SK-N-SH (cell line): ENCODE data around the gene TCHH. TPM values are rescaled to one million over a fixed set of nuclear protein-coding genes. Genes with fewer than 3 reads are reported as not detected.
A peak's percentile ranks its signal among the peaks of the same experiment; 100 is the strongest.

Experiments used
- CTCF ChIA-PET: fragments of 300-600, 350-600 bp; formaldehyde crosslinking; extraction: SDS; loops from one replicate; lab custom pipeline; 2021; lab: Yijun Ruan, JAX
- POLR2A ChIA-PET: fragments of 350-600 bp; sonication (Branson Sonifier 250); formaldehyde crosslinking; extraction: SDS; loops from one replicate; lab custom pipeline; 2020; ENCODE audit warnings: antibody characterized with exemption, inconsistent platforms; lab: Yijun Ruan, JAX
- DNase-seq: peaks from one replicate; pipeline ENCODE4 v3.0.0; 2012
- H2AFZ ChIP-seq: fragments of 200-600 bp; sonication (generic); 2 replicates; pipeline ENCODE4 v1.8.1; 2016; ENCODE audit warnings: antibody characterized with exemption, mild to moderate bottlenecking, low read depth
- H3F3A ChIP-seq: fragments of 200-600 bp; sonication (generic); replicated peaks from 2 replicates; pipeline ENCODE3; 2016; ENCODE audit warnings: antibody characterized with exemption, mild to moderate bottlenecking; ENCODE audit not compliant: insufficient read depth
- H3K27ac ChIP-seq, 2 experiments: fragments of 200-500 bp in 1 of 2; fragments of 200-600 bp in 1 of 2; sonication (Bioruptor generic) in 1 of 2; sonication (generic), shearing (Covaris generic) in 1 of 2; 2 replicates each; pipeline versions ENCODE4 v1.5.1 to v1.6.1; 2014 to 2016; ENCODE audit warnings: low read depth in 2 of 2, inconsistent platforms in 1 of 2, low read length in 1 of 2, mild to moderate bottlenecking in 1 of 2, mixed read lengths in 1 of 2
- H3K27me3 ChIP-seq: fragments of 200-600 bp; sonication (generic), shearing (Covaris generic); 2 replicates; pipeline ENCODE4 v1.6.1; 2016; ENCODE audit warnings: mixed run types; ENCODE audit not compliant: insufficient read depth
- H3K36me3 ChIP-seq, 2 experiments: fragments of 200-500 bp in 1 of 2; fragments of 200-600 bp in 1 of 2; sonication (Bioruptor generic) in 1 of 2; sonication (generic) in 1 of 2; replicated peaks in 1 of 2; 2 replicates each; pipeline versions ENCODE3 to v1.5.1; 2014 to 2016; ENCODE audit warnings: low read length in 1 of 2, mild to moderate bottlenecking in 1 of 2; ENCODE audit not compliant: insufficient read depth in 2 of 2, control insufficient read depth in 1 of 2
- H3K4me1 ChIP-seq, 2 experiments: fragments of 200-500 bp in 1 of 2; fragments of 200-600 bp in 1 of 2; sonication (Bioruptor generic) in 1 of 2; sonication (generic), shearing (Covaris generic) in 1 of 2; 2 replicates each; pipeline versions ENCODE4 v1.5.1 to v1.6.1; 2014 to 2016; ENCODE audit warnings: low read depth in 1 of 2, low read length in 1 of 2, mixed run types in 1 of 2; ENCODE audit not compliant: insufficient read depth in 2 of 2, control insufficient read depth in 1 of 2
- H3K4me2 ChIP-seq: fragments of 200-600 bp; sonication (generic), shearing (Covaris generic); 2 replicates; pipeline ENCODE4 v1.6.1; 2017; ENCODE audit warnings: mixed run types
- H3K4me3 ChIP-seq, 2 experiments: fragments of 200-500 bp in 1 of 2; fragments of 200-600 bp in 1 of 2; sonication (Bioruptor generic) in 1 of 2; sonication (generic), shearing (Covaris generic) in 1 of 2; 2 replicates each; pipeline versions ENCODE4 v1.5.1 to v1.8.1; 2014 to 2016; ENCODE audit warnings: low read depth in 2 of 2, inconsistent platforms in 1 of 2, low read length in 1 of 2, mild to moderate bottlenecking in 1 of 2, mixed read lengths in 1 of 2, moderate library complexity in 1 of 2
- H3K79me2 ChIP-seq: fragments of 200-600 bp; sonication (generic); 2 replicates; pipeline ENCODE4 v1.8.1; 2017; ENCODE audit warnings: mild to moderate bottlenecking; ENCODE audit not compliant: insufficient read depth
- H3K9ac ChIP-seq: fragments of 200-600 bp; sonication (generic); 2 replicates; pipeline ENCODE4 v1.6.1; 2017; ENCODE audit warnings: mixed run types
- H3K9me2 ChIP-seq: fragments of 200-600 bp; sonication (generic); 2 replicates; pipeline ENCODE4 v1.6.1; 2017; ENCODE audit warnings: mixed run types
- H3K9me3 ChIP-seq: fragments of 200-600 bp; sonication (generic); 2 replicates; pipeline ENCODE4 v1.6.1; 2017; ENCODE audit warnings: mixed run types, mild to moderate bottlenecking, moderate library complexity
- H4K20me1 ChIP-seq: fragments of 200-600 bp; sonication (generic); 2 replicates; pipeline ENCODE4 v1.6.1; 2017; ENCODE audit warnings: mild to moderate bottlenecking, mixed run types; ENCODE audit not compliant: insufficient read depth
- ELF1 ChIP-seq: IDR thresholded peaks from 2 replicates; pipeline ENCODE4 v1.4.0; 2012
- FOSL2 ChIP-seq: IDR thresholded peaks from 2 replicates; pipeline ENCODE4 v1.4.0; 2012; ENCODE audit warnings: low read depth, mild to moderate bottlenecking, moderate library complexity, borderline replicate concordance
- GABPA ChIP-seq: IDR thresholded peaks from 2 replicates; pipeline ENCODE4 v1.4.0; 2012; ENCODE audit warnings: low read depth, mild to moderate bottlenecking
- GATA2 ChIP-seq: sonication (generic); formaldehyde crosslinking; IDR thresholded peaks from 2 replicates; pipeline ENCODE4 v1.5.0; 2020; ENCODE audit warnings: mild to moderate bottlenecking, missing genetic modification reagents
- JUND ChIP-seq: IDR thresholded peaks from 2 replicates; pipeline ENCODE4 v1.4.0; 2012
- MEF2A ChIP-seq: IDR thresholded peaks from 2 replicates; pipeline ENCODE4 v1.4.0; 2012; ENCODE audit warnings: low read depth, borderline replicate concordance
- NFIC ChIP-seq: IDR thresholded peaks from 2 replicates; pipeline ENCODE4 v1.4.0; 2012; ENCODE audit warnings: borderline replicate concordance
- SMC3 ChIP-seq: IDR thresholded peaks from 2 replicates; pipeline ENCODE4 v1.6.1; 2012; ENCODE audit warnings: low read depth, low read length, improper control_type of control experiment
- TEAD4 ChIP-seq: IDR thresholded peaks from 2 replicates; pipeline ENCODE4 v1.4.0; 2012; ENCODE audit warnings: mild to moderate bottlenecking, borderline replicate concordance; ENCODE audit not compliant: insufficient read depth
- YY1 ChIP-seq: IDR thresholded peaks from 2 replicates; pipeline ENCODE4 v1.4.0; 2012; ENCODE audit warnings: low read depth, mild to moderate bottlenecking
- polyA plus RNA-seq, 3 experiments: library from polyadenylated mRNA; depleted of rRNA; stranded (reverse); fragments of >200 nt; gene quantifications; 2 replicates each; pipeline ENCODE4 v1.2.3, GENCODE V29; 2012
- TF ChIP-seq, protein P1 (sequence below): IDR thresholded peaks from 2 replicates; pipeline ENCODE4 v1.6.1; 2012; ENCODE audit warnings: mild to moderate bottlenecking, low read depth, low read length, moderate library complexity
- TF ChIP-seq, protein P2 (sequence below): IDR thresholded peaks from 2 replicates; pipeline ENCODE4 v1.4.0; 2012; ENCODE audit warnings: low read depth, borderline replicate concordance
- TF ChIP-seq, protein P3 (sequence below): fragments of 150-350 bp; IDR thresholded peaks from 2 replicates; pipeline ENCODE4 v1.6.1; 2016; ENCODE audit warnings: mild to moderate bottlenecking, low read depth, low read length
- TF ChIP-seq, protein P4 (sequence below): IDR thresholded peaks from 2 replicates; pipeline ENCODE4 v1.4.0; 2012; ENCODE audit warnings: low read depth, borderline replicate concordance
- TF ChIP-seq, protein P5 (sequence below): fragments of 200-600 bp; sonication (generic); IDR thresholded peaks from 2 replicates; pipeline ENCODE4 v1.6.1; 2017; ENCODE audit warnings: antibody characterized with exemption, mild to moderate bottlenecking, moderate library complexity

The TCHH gene
- polyA plus RNA-seq, 1 of the 3 experiments (the other 2 are of a cell fraction), result not detected

DNA sequence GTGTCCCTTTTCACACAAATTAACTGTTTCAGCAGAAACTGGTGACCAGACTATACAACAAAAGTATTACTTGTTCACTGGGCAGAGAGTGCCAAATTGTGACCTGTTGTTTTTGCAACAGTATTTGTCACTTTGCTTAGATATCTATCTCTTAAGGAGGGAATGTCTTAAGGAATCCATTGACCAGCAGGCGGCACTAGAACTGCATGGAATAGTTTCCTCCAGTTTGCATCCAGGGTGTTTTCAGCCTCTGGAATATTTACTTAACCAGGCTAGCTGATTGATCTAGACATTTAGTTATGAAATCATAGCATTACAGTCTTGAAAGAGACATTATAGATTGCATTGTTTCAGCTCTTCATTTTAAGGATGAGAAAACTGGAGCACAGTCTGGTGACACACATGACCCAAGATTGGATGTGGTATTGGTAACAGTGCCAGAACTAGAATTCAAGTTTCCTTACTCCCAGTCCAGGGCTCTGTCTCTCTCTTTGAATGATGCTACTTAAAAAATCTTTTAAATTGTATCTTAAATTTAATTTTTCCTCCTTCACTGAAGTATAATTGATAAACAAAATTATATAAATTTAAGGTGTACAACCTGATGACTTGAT lies 26.8 kb upstream of the TCHH start (continued):
- TF ChIP-seq, protein P1, sequence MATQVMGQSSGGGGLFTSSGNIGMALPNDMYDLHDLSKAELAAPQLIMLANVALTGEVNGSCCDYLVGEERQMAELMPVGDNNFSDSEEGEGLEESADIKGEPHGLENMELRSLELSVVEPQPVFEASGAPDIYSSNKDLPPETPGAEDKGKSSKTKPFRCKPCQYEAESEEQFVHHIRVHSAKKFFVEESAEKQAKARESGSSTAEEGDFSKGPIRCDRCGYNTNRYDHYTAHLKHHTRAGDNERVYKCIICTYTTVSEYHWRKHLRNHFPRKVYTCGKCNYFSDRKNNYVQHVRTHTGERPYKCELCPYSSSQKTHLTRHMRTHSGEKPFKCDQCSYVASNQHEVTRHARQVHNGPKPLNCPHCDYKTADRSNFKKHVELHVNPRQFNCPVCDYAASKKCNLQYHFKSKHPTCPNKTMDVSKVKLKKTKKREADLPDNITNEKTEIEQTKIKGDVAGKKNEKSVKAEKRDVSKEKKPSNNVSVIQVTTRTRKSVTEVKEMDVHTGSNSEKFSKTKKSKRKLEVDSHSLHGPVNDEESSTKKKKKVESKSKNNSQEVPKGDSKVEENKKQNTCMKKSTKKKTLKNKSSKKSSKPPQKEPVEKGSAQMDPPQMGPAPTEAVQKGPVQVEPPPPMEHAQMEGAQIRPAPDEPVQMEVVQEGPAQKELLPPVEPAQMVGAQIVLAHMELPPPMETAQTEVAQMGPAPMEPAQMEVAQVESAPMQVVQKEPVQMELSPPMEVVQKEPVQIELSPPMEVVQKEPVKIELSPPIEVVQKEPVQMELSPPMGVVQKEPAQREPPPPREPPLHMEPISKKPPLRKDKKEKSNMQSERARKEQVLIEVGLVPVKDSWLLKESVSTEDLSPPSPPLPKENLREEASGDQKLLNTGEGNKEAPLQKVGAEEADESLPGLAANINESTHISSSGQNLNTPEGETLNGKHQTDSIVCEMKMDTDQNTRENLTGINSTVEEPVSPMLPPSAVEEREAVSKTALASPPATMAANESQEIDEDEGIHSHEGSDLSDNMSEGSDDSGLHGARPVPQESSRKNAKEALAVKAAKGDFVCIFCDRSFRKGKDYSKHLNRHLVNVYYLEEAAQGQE, result no peak
- no peak for TF ChIP-seq JUND
- no peak for TF ChIP-seq GATA2 (CRISPR knock-in tag)
- no peak for TF ChIP-seq NFIC
- TF ChIP-seq SMC3, result peak; percentile 87
- no peak for TF ChIP-seq FOSL2
- TF ChIP-seq, protein P2, sequence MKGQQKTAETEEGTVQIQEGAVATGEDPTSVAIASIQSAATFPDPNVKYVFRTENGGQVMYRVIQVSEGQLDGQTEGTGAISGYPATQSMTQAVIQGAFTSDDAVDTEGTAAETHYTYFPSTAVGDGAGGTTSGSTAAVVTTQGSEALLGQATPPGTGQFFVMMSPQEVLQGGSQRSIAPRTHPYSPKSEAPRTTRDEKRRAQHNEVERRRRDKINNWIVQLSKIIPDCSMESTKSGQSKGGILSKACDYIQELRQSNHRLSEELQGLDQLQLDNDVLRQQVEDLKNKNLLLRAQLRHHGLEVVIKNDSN, result no peak

DNA sequence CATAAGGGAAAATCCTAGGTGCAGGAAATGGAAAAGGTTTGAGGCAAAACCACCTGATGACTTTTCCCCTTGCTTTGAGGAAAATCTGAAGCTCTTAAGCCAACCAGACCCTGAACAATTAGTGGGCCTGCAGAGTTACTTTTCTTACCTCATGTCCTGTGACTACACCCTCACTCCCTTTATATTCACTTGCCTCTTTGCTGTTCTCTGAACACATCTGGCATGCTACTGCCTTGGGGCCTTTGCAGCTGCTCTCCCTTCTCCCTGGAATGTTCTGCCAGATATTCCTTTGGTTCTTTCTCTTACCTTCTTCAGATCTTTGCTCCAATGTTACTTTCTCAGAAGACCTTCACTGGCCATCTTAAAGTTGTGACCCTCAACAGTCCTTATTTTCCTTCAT lies 22.0 kb upstream of the TCHH start:
- H3K9me3 ChIP-seq, result no peaks in the 10 kb centered on the region
- H3K79me2 ChIP-seq, result no peaks in the 10 kb centered on the region
- H3K9me2 ChIP-seq, result no peaks in the 10 kb centered on the region
- POLR2A ChIA-PET, result no interaction called here
- no peak overlapping the region for H3K27ac ChIP-seq
- CTCF ChIA-PET, result interaction anchor here (1.6 kb wide), 1 partner anchor 10 kb away, joined by 3 read pairs; no protein-coding TSS in a partner anchor
- no peaks in the 10 kb centered on the region for H3K4me1 ChIP-seq
- H3K27me3 ChIP-seq, result no peaks in the 10 kb centered on the region
- no peak for DNase-seq
- H2AFZ ChIP-seq, result no peak overlapping the region
- TF ChIP-seq MEF2A (no peak), ELF1 (no peak), GABPA (no peak), TEAD4 (no peak), YY1 (no peak)
- TF ChIP-seq, protein P3, sequence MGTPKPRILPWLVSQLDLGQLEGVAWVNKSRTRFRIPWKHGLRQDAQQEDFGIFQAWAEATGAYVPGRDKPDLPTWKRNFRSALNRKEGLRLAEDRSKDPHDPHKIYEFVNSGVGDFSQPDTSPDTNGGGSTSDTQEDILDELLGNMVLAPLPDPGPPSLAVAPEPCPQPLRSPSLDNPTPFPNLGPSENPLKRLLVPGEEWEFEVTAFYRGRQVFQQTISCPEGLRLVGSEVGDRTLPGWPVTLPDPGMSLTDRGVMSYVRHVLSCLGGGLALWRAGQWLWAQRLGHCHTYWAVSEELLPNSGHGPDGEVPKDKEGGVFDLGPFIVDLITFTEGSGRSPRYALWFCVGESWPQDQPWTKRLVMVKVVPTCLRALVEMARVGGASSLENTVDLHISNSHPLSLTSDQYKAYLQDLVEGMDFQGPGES, result no peak
- TF ChIP-seq, protein P4, sequence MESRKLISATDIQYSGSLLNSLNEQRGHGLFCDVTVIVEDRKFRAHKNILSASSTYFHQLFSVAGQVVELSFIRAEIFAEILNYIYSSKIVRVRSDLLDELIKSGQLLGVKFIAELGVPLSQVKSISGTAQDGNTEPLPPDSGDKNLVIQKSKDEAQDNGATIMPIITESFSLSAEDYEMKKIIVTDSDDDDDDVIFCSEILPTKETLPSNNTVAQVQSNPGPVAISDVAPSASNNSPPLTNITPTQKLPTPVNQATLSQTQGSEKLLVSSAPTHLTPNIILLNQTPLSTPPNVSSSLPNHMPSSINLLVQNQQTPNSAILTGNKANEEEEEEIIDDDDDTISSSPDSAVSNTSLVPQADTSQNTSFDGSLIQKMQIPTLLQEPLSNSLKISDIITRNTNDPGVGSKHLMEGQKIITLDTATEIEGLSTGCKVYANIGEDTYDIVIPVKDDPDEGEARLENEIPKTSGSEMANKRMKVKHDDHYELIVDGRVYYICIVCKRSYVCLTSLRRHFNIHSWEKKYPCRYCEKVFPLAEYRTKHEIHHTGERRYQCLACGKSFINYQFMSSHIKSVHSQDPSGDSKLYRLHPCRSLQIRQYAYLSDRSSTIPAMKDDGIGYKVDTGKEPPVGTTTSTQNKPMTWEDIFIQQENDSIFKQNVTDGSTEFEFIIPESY, result no peak
- TF ChIP-seq, protein P5, sequence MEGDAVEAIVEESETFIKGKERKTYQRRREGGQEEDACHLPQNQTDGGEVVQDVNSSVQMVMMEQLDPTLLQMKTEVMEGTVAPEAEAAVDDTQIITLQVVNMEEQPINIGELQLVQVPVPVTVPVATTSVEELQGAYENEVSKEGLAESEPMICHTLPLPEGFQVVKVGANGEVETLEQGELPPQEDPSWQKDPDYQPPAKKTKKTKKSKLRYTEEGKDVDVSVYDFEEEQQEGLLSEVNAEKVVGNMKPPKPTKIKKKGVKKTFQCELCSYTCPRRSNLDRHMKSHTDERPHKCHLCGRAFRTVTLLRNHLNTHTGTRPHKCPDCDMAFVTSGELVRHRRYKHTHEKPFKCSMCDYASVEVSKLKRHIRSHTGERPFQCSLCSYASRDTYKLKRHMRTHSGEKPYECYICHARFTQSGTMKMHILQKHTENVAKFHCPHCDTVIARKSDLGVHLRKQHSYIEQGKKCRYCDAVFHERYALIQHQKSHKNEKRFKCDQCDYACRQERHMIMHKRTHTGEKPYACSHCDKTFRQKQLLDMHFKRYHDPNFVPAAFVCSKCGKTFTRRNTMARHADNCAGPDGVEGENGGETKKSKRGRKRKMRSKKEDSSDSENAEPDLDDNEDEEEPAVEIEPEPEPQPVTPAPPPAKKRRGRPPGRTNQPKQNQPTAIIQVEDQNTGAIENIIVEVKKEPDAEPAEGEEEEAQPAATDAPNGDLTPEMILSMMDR, result no peak
- TF ChIP-seq, all 33 proteins: peak for 0
- Histone ChIP-seq H3K9ac (no peak overlapping the region), H3F3A (no peaks in the 10 kb centered on the region), H3K4me2 (no peak overlapping the region), H3K4me3 (no peak overlapping the region), H4K20me1 (no peaks in the 10 kb centered on the region), H3K36me3 (no peaks in the 10 kb centered on the region)
